HCT116 (cell line): ENCODE results near the gene CIB4. TPM values are rescaled to one million over a fixed set of nuclear protein-coding genes. Genes with fewer than 3 reads are reported as not detected.

ENCODE experiments used
- ATAC-seq: fragments of 200-7000 bp; cut with Tn5 transposase; 2 replicates; pipeline ENCODE4 v1.9.1; 2020; ENCODE audit warnings: mild to moderate bottlenecking, moderate library complexity
- BruUV-seq: library from RNA; stranded (reverse); fragments of 400-500 nt; replicated peaks from 2 replicates; lab custom pipeline; 2021; lab: Mats Ljungman, UMichigan
- CTCF ChIA-PET: fragments of 300-600 bp; sonication (Branson Sonifier 250); formaldehyde crosslinking; loops from one replicate; lab custom pipeline; 2021; ENCODE audit warnings: antibody characterized with exemption; lab: Charles Lee
- POLR2A ChIA-PET: fragments of 300-600, 350-600 bp; sonication (Branson Sonifier 250); formaldehyde crosslinking; loops from one replicate; lab custom pipeline; 2021; ENCODE audit warnings: antibody characterized with exemption; lab: Charles Lee
- RAD21 ChIA-PET, 2 experiments: fragments of 300-600 bp; sonication (Branson Sonifier 250); formaldehyde crosslinking; loops; one replicate each; lab custom pipeline; 2023; ENCODE audit warnings: low total read pairs in 2 of 2; ENCODE audit not compliant: uncharacterized antibody in 2 of 2, unreplicated experiment in 2 of 2, low non-redundant PET in 1 of 2; lab: Charles Lee
- DNase-seq: peaks from one replicate; pipeline ENCODE4 v3.0.0-alpha.2; 2010; ENCODE audit warnings: low read depth, low spot score
- H2AFZ ChIP-seq: fragments of 200-600 bp; shearing (Covaris generic), sonication (generic); 2 replicates; pipeline ENCODE4 v1.6.1; 2017; ENCODE audit warnings: low read depth, mixed run types, mixed read lengths, antibody characterized with exemption, low read length; ENCODE audit not compliant: poor library complexity, severe bottlenecking
- H3K27ac ChIP-seq: 2 replicates; pipeline ENCODE4 v1.5.1; 2012; ENCODE audit warnings: low read depth, low read length
- H3K27me3 ChIP-seq: fragments of 200-600 bp; sonication (generic); 2 replicates; pipeline ENCODE4 v1.6.1; 2016; ENCODE audit warnings: mixed run types, low read length, mixed read lengths; ENCODE audit not compliant: insufficient read depth
- H3K36me3 ChIP-seq, 2 experiments: fragments of 200-500 bp in 1 of 2; fragments of 200-600 bp in 1 of 2; sonication (Bioruptor generic) in 1 of 2; sonication (generic) in 1 of 2; 2 replicates each; pipeline versions ENCODE4 v1.5.1 to v1.6.1; 2014 to 2016; ENCODE audit warnings: low read length in 2 of 2, inconsistent platforms in 1 of 2, mixed read lengths in 1 of 2, mixed run types in 1 of 2; ENCODE audit not compliant: insufficient read depth in 2 of 2, control insufficient read depth in 1 of 2
- H3K4me1 ChIP-seq, 2 experiments: fragments of 200-600 bp in 1 of 2; sonication (generic) in 1 of 2; 2 replicates each; pipeline versions ENCODE4 v1.5.1 to v1.6.1; 2012 to 2017; ENCODE audit warnings: low read length in 2 of 2, inconsistent platforms in 1 of 2, mild to moderate bottlenecking in 1 of 2, mixed read lengths in 1 of 2, mixed run types in 1 of 2, moderate library complexity in 1 of 2; ENCODE audit not compliant: insufficient read depth in 2 of 2, control insufficient read depth in 1 of 2
- H3K4me2 ChIP-seq: fragments of 200-600 bp; sonication (generic); 2 replicates; pipeline ENCODE4 v1.6.1; 2017; ENCODE audit warnings: mixed run types, low read length, mixed read lengths
- H3K4me3 ChIP-seq, 2 experiments: fragments of 200-600 bp in 1 of 2; sonication (generic) in 1 of 2; replicated peaks in 1 of 2; 2 replicates each; pipeline ENCODE4 v1.5.1; 2011 to 2016; ENCODE audit warnings: low read length in 2 of 2, control low read depth in 1 of 2, low read depth in 1 of 2, mild to moderate bottlenecking in 1 of 2, mixed read lengths in 1 of 2, mixed run types in 1 of 2
- H3K79me2 ChIP-seq: fragments of 200-600 bp; sonication (generic); 2 replicates; pipeline ENCODE4 v1.6.1; 2017; ENCODE audit warnings: mild to moderate bottlenecking, mixed run types, low read length, moderate library complexity, mixed read lengths; ENCODE audit not compliant: insufficient read depth
- H3K9ac ChIP-seq: fragments of 200-600 bp; sonication (generic); 2 replicates; pipeline ENCODE4 v1.6.1; 2016; ENCODE audit warnings: low read length, mixed read lengths
- H3K9me2 ChIP-seq: fragments of 200-600 bp; sonication (generic), shearing (Covaris generic); 2 replicates; pipeline ENCODE4 v1.6.1; 2017; ENCODE audit warnings: mixed run types, mild to moderate bottlenecking, moderate library complexity; ENCODE audit not compliant: insufficient read depth
- H3K9me3 ChIP-seq, 2 experiments: fragments of 200-500 bp in 1 of 2; fragments of 200-600 bp in 1 of 2; sonication (Bioruptor generic) in 1 of 2; sonication (generic) in 1 of 2; 2 replicates each; pipeline ENCODE4 v1.6.1; 2014 to 2017; ENCODE audit warnings: low read length in 2 of 2, mixed read lengths in 2 of 2, inconsistent platforms in 1 of 2, low read depth in 1 of 2, mild to moderate bottlenecking in 1 of 2, mixed run types in 1 of 2, moderate library complexity in 1 of 2; ENCODE audit not compliant: control insufficient read depth in 1 of 2, insufficient read depth in 1 of 2
- H4K20me1 ChIP-seq: fragments of 200-600 bp; sonication (generic), shearing (Covaris generic); 2 replicates; pipeline ENCODE4 v1.6.1; 2017; ENCODE audit warnings: mixed run types, mild to moderate bottlenecking, moderate library complexity; ENCODE audit not compliant: insufficient read depth
- CBX3 ChIP-seq: IDR thresholded peaks from 2 replicates; pipeline ENCODE4 v1.6.1; 2012; ENCODE audit warnings: low read depth
- CEBPB ChIP-seq: IDR thresholded peaks from 2 replicates; pipeline ENCODE4 v1.6.1; 2012; ENCODE audit warnings: low read depth
- CTCF ChIP-seq, 3 experiments: fragments of 200-600 bp in 1 of 3; sonication (generic) in 1 of 3; IDR thresholded peaks in 2 of 3; conservative IDR thresholded peaks in 1 of 3; 2 replicates each; pipeline ENCODE4 v1.5.1; 2012 to 2017; ENCODE audit warnings: low read depth in 2 of 3, low read length in 2 of 3, antibody characterized with exemption in 1 of 3, borderline replicate concordance in 1 of 3, control low read depth in 1 of 3, mild to moderate bottlenecking in 1 of 3, mixed read lengths in 1 of 3, mixed run types in 1 of 3, moderate library complexity in 1 of 3; ENCODE audit not compliant: insufficient read depth in 1 of 3
- EGR1 ChIP-seq: IDR thresholded peaks from 2 replicates; pipeline ENCODE4 v1.6.1; 2012; ENCODE audit warnings: low read depth
- EZH2 ChIP-seq: fragments of 200-600 bp; sonication (generic); IDR thresholded peaks from 2 replicates; pipeline ENCODE4 v1.6.1; 2017; ENCODE audit warnings: antibody characterized with exemption, mixed run types
- EZH2phosphoT487 ChIP-seq: fragments of 200-600 bp; IDR thresholded peaks from 2 replicates; pipeline ENCODE4 v1.6.1; 2018; ENCODE audit warnings: antibody characterized with exemption, borderline replicate concordance
- FOSL1 ChIP-seq: IDR thresholded peaks from 2 replicates; pipeline ENCODE4 v1.6.1; 2012; ENCODE audit warnings: low read depth
- MAX ChIP-seq: IDR thresholded peaks from 2 replicates; pipeline ENCODE4 v1.6.1; 2012
- POLR2AphosphoS5 ChIP-seq: IDR thresholded peaks from 2 replicates; pipeline ENCODE4 v1.6.1; 2011; ENCODE audit warnings: mild to moderate bottlenecking, low read depth, low read length, moderate library complexity
- intact Hi-C: fragments of 100-400 bp; cut with micrococcal nuclease; formaldehyde crosslinking; loops from 2 replicates; pipeline ENCODE4 v1.10.0; 2022
- total RNA-seq: library from RNA; stranded (reverse); gene quantifications from one replicate; pipeline ENCODE4 v1.2.1, GENCODE V29; 2021; ENCODE audit not compliant: unreplicated experiment

Gene CIB4
- total RNA-seq, 1 experiment from 2014 or later = not detected

- Histone ChIP-seq H3K9me3 (no peaks in the 10 kb centered on the region), H3K9ac (no peak overlapping the region), H3K27me3 (no peaks in the 10 kb centered on the region), H3K4me3 (no peak overlapping the region), H3K9me2 (no peaks in the 10 kb centered on the region), H2AFZ (no peak overlapping the region), H3K4me2 (no peak overlapping the region), H3K27ac (no peak overlapping the region), H3K79me2 (no peaks in the 10 kb centered on the region), H4K20me1 (no peaks in the 10 kb centered on the region), H3K4me1 (peaks cover 0 to 6% of the 10 kb centered on the region in 2 experiments; a peak in 1 of 4 replicates), H3K36me3 (no peaks in the 10 kb centered on the region)
- TF ChIP-seq EZH2phosphoT487 (no peak), EZH2 (no peak), CTCF (IDR thresholded peaks at IDR 0.05 in 2 of 3, conservative IDR thresholded peaks at IDR 0.05 in 1 of 3; ENCODE audit: borderline replicate concordance in 1 of 3, insufficient read depth in 1 of 3, low read depth in 2 of 3, low read length in 2 of 3) (no peak), EGR1 (no peak), POLR2AphosphoS5 (no peak), CEBPB (no peak), CBX3 (no peak), MAX (no peak), FOSL1 (no peak)
- ChIA-PET RAD21 (no interaction called here), CTCF (no interaction called here), POLR2A (no interaction called here)
- no TSS peak for BruUV-seq
- intact Hi-C loops = no loop called here
- ATAC-seq (no peak), DNase-seq (no peak)
Measured at GRCh38 chr2:26628561-26629345, 12.4 kb downstream of the CIB4 start.
